Measurements from ENCODE around the gene OSBP.

GRCh38 chr11:59582006-59582405 is 33.6 kb downstream of the OSBP start:
- TF ChIP-seq CTCF (IDR thresholded peaks at IDR 0.05 in 8 of 11, conservative IDR thresholded peaks at IDR 0.05 in 3 of 11) (no peak), POLR2AphosphoS5 (IDR thresholded peaks at IDR 0.05) (no peak)

Measured in spleen (tissue), 7 donors.